SK-N-SH treated with all-trans-retinoic acid at 6 μM for 48 hours (cell line): ENCODE data around the gene WNT6.

Experiments
- ATAC-seq: fragments of 200-7000 bp; cut with Tn5 transposase; 3 replicates; pipeline ENCODE4 v1.9.1; 2020; ENCODE audit warnings: mild to moderate bottlenecking, moderate library complexity
- CSDC2 ChIP-seq: fragments of 250-450 bp; sonication (Bioruptor Pico); IDR thresholded peaks from 2 replicates; pipeline ENCODE4 v1.5.0; 2020; ENCODE audit warnings: mild to moderate bottlenecking, moderate library complexity
- ESRRG ChIP-seq: fragments of 250-450 bp; sonication (Bioruptor Pico); IDR thresholded peaks from 2 replicates; pipeline ENCODE4 v1.6.1; 2021; ENCODE audit warnings: mild to moderate bottlenecking
- ISL1 ChIP-seq: fragments of 250-450 bp; sonication (Bioruptor Pico); IDR thresholded peaks from 2 replicates; pipeline ENCODE4 v2.1.2; 2022; ENCODE audit warnings: mild to moderate bottlenecking, moderate library complexity
- OSR1 ChIP-seq: fragments of 250-450 bp; sonication (Bioruptor Pico); IDR thresholded peaks from 2 replicates; pipeline ENCODE4 v1.8.0; 2022; ENCODE audit warnings: moderate library complexity, mild to moderate bottlenecking, inconsistent platforms
- PATZ1 ChIP-seq: fragments of 250-450 bp; sonication (Bioruptor Pico); IDR thresholded peaks from 2 replicates; pipeline ENCODE4 v1.8.0; 2020; ENCODE audit warnings: mild to moderate bottlenecking, moderate library complexity, borderline replicate concordance
- POU6F1 ChIP-seq: fragments of 250-450 bp; sonication (Bioruptor Pico); IDR thresholded peaks from 2 replicates; pipeline ENCODE4 v1.8.0; 2021; ENCODE audit warnings: low read depth, mild to moderate bottlenecking, moderate library complexity, borderline replicate concordance
- PPARA ChIP-seq: fragments of 250-450 bp; sonication (Bioruptor Pico); IDR thresholded peaks from 2 replicates; pipeline ENCODE4 v1.5.0; 2020; ENCODE audit warnings: mild to moderate bottlenecking, borderline replicate concordance
- RARB ChIP-seq: fragments of 250-450 bp; sonication (Bioruptor Pico); IDR thresholded peaks from 2 replicates; pipeline ENCODE4 v1.8.0; 2021; ENCODE audit warnings: mild to moderate bottlenecking, moderate library complexity
- TCF4 ChIP-seq: fragments of 250-450 bp; sonication (Bioruptor Pico); IDR thresholded peaks from 2 replicates; pipeline ENCODE4 v1.8.0; 2021; ENCODE audit warnings: mild to moderate bottlenecking, moderate library complexity, borderline replicate concordance
- TOX ChIP-seq: fragments of 250-450 bp; sonication (Bioruptor Pico); IDR thresholded peaks from 2 replicates; pipeline ENCODE4 v1.8.0; 2021; ENCODE audit warnings: mild to moderate bottlenecking, moderate library complexity, borderline replicate concordance
- ZC3H10 ChIP-seq: fragments of 250-450 bp; sonication (Bioruptor Pico); IDR thresholded peaks from 2 replicates; pipeline ENCODE4 v1.5.1; 2021; ENCODE audit warnings: mild to moderate bottlenecking, moderate library complexity
- ZFP3 ChIP-seq: fragments of 250-450 bp; sonication (Bioruptor Pico); IDR thresholded peaks from 2 replicates; pipeline ENCODE4 v1.5.0; 2020; ENCODE audit warnings: mild to moderate bottlenecking, moderate library complexity
- ZFP30 ChIP-seq: fragments of 450-650 bp; formaldehyde crosslinking; IDR thresholded peaks from 2 replicates; pipeline ENCODE4 v1.5.0; 2022; ENCODE audit warnings: mild to moderate bottlenecking, moderate library complexity
- ZNF70 ChIP-seq: fragments of 450-650 bp; formaldehyde crosslinking; IDR thresholded peaks from 2 replicates; pipeline ENCODE4 v1.5.0; 2020; ENCODE audit warnings: mild to moderate bottlenecking, moderate library complexity
- TF ChIP-seq, protein P1 (sequence below): fragments of 250-450 bp; sonication (Bioruptor Pico); IDR thresholded peaks from 2 replicates; pipeline ENCODE4 v1.5.0; 2020; ENCODE audit warnings: mild to moderate bottlenecking, moderate library complexity
- TF ChIP-seq, protein P2 (sequence below): fragments of 250-450 bp; sonication (Bioruptor Pico); IDR thresholded peaks from 2 replicates; pipeline ENCODE4 v1.5.1; 2020; ENCODE audit warnings: low read depth, mild to moderate bottlenecking, moderate library complexity
- TF ChIP-seq, protein P3 (sequence below): fragments of 250-450 bp; sonication (Bioruptor Pico); IDR thresholded peaks from 2 replicates; pipeline ENCODE4 v1.5.1; 2021; ENCODE audit warnings: mild to moderate bottlenecking, moderate library complexity

WNT6 gene

DNA sequence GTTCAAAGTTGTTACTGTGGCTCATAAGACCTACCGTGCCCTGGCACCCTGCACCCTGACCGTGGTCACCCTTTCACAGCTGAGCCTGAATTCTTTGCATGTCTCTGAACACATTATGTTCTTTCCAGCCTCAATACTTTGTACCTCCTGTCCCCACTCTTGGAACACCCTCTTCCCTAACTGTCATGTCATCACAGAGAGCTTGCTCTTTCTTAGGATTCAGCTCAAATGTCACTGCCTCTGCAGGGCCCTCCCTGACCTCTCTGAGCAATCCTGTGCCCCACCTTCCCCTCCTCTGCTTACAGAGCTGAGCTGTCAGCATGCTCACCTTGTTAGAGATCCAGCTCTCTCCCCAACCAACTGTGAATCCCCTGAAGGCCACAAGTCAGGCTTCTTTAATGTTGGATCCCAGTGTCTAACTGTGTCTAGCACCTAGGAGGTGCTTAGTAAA lies 43.0 kb upstream of the WNT6 start:
- TF ChIP-seq OSR1: no peak
- no peak for TF ChIP-seq TOX
- no peak for TF ChIP-seq TCF4 (CRISPR knock-in tag)
- TF ChIP-seq, protein P1, sequence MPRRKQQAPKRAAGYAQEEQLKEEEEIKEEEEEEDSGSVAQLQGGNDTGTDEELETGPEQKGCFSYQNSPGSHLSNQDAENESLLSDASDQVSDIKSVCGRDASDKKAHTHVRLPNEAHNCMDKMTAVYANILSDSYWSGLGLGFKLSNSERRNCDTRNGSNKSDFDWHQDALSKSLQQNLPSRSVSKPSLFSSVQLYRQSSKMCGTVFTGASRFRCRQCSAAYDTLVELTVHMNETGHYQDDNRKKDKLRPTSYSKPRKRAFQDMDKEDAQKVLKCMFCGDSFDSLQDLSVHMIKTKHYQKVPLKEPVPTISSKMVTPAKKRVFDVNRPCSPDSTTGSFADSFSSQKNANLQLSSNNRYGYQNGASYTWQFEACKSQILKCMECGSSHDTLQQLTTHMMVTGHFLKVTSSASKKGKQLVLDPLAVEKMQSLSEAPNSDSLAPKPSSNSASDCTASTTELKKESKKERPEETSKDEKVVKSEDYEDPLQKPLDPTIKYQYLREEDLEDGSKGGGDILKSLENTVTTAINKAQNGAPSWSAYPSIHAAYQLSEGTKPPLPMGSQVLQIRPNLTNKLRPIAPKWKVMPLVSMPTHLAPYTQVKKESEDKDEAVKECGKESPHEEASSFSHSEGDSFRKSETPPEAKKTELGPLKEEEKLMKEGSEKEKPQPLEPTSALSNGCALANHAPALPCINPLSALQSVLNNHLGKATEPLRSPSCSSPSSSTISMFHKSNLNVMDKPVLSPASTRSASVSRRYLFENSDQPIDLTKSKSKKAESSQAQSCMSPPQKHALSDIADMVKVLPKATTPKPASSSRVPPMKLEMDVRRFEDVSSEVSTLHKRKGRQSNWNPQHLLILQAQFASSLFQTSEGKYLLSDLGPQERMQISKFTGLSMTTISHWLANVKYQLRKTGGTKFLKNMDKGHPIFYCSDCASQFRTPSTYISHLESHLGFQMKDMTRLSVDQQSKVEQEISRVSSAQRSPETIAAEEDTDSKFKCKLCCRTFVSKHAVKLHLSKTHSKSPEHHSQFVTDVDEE (CRISPR knock-in tag): no peak
- ATAC-seq: no peak

DNA sequence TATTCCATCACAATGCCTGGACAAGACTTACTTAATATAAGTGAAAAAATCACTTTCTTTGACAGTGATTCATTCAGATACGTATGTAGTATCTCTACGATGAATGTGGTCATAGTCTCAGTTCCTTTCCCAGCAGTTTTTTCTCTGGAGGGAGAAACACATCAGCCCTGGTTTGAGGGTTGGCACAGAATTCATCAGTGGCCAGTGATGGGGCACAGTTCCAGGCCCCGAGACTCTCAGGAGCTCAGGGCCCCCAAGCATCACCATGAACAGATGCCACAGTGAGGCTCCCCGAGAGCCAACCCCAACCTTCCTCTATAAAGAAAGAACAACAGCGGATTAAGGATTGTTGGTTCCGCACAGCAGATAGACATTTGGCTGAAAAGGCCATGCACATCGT lies 40.5 kb upstream of the WNT6 start:
- TF ChIP-seq RARB: no peak
- no peak for ATAC-seq

DNA sequence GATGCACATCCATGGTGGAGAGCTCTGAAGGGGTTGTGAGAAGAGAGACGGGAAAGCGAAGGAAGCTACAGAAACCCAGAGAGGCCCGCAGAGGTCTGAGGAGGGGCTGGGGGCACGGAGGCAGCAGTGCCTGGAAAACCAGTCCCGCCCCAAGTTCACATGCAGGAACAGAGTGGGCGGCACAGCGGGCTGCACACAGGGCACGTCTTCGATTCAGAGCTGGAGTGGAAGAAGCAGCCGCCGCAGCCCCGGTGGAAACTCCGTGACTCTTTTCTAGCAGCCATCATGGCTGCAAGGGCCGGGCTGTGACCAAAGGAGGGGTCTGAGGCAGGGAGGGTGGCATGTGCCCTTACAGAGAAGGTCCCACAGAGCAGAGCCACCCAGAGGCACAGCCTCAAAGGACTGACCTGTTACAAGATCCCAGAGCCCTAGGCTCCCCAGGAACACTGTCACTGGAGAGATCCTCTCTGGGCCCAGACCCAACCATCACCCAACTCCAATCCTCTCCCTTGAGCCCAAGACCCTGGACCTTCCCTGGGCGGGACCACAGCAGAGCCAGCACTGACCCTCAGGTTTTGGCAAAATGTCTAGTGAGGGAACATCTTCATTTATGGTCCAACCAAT lies 38.7 kb upstream of the WNT6 start:
- no peak for ATAC-seq
- TF ChIP-seq ZNF70 (no peak), ISL1 (CRISPR knock-in tag) (no peak), ZFP3 (no peak)

DNA sequence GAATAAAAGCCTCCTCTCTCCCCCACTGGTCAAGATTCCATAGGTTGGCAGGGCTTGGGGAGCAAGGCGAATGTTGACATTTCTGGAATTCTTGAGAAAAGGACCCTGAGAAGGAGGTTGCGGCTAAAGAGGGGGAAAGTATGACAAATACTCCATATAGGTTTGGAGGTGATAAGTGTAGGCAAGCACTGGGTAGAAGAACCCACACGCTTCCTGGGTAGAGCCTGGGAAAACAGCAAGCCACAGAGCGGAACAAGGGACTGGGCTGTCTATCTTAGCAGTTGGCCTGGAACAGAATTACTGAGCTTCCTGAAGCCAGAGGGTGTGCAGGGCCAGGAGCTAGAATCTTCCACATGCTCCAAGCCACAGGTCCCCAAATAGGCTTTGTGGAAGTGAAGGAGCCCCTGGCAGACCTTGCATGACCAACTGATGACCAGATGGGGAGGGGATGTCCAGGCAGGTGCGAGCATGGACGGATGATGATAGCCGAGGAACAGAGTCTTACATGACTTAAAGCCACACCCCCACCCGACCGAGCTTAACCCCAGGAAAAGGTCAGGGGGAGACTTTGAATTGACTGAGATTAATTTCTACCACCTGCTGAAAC lies 37.9 kb upstream of the WNT6 start:
- TF ChIP-seq ZNF70 (no peak), ZFP3 (no peak), PATZ1 (no peak), PPARA (no peak), POU6F1 (CRISPR knock-in tag) (no peak)
- no peak for ATAC-seq

DNA sequence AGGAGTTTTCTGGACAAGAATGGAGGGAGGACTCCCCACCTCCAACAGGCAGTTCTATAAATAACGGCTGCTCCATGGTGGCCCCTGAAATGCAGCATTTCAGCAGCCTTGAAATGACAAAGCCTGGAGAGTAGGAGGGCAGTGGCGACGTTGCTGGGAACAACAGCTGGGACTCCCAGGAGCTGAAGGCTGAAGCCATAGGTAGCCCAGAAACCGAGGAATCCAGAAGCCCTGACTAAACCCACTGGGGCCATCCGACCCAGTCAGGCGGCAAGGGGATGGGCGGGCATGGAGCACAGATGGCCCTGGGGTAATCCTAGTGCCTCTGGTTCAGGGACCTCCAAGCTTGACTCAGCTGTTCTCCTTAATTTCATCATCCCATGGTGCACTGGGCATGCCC lies 37.0 kb upstream of the WNT6 start:
- TF ChIP-seq PATZ1 (no peak), ZFP3 (no peak), ZC3H10 (no peak)
- TF ChIP-seq, protein P2, sequence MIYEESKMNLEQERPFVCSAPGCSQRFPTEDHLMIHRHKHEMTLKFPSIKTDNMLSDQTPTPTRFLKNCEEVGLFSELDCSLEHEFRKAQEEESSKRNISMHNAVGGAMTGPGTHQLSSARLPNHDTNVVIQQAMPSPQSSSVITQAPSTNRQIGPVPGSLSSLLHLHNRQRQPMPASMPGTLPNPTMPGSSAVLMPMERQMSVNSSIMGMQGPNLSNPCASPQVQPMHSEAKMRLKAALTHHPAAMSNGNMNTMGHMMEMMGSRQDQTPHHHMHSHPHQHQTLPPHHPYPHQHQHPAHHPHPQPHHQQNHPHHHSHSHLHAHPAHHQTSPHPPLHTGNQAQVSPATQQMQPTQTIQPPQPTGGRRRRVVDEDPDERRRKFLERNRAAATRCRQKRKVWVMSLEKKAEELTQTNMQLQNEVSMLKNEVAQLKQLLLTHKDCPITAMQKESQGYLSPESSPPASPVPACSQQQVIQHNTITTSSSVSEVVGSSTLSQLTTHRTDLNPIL (CRISPR knock-in tag): no peak
- ATAC-seq: no peak

- no peak for TF ChIP-seq CSDC2 (CRISPR knock-in tag)
- TF ChIP-seq, protein P3, sequence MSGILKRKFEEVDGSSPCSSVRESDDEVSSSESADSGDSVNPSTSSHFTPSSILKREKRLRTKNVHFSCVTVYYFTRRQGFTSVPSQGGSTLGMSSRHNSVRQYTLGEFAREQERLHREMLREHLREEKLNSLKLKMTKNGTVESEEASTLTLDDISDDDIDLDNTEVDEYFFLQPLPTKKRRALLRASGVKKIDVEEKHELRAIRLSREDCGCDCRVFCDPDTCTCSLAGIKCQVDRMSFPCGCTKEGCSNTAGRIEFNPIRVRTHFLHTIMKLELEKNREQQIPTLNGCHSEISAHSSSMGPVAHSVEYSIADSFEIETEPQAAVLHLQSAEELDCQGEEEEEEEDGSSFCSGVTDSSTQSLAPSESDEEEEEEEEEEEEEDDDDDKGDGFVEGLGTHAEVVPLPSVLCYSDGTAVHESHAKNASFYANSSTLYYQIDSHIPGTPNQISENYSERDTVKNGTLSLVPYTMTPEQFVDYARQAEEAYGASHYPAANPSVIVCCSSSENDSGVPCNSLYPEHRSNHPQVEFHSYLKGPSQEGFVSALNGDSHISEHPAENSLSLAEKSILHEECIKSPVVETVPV (CRISPR knock-in tag): no peak
- TF ChIP-seq ESRRG (CRISPR knock-in tag): no peak
- TF ChIP-seq ZFP30: no peak
- TF ChIP-seq, protein P1 (CRISPR knock-in tag): no peak
- ATAC-seq: no peak
Measured at GRCh38 chr2:218823196-218823855, 36.3 kb upstream of the WNT6 start.
